Mesothelial cell of epicardium (in vitro differentiated cells): ENCODE results near the gene RNF13. TPM values are rescaled to one million over a fixed set of nuclear protein-coding genes. Genes with fewer than 3 reads are reported as not detected.
"Not testable (repeated sequence)": the region's sequence is repeated elsewhere in the genome, so short reads cannot be mapped to it uniquely, and the experiment has no call there.

ENCODE experiments used
- DNase-seq, 2 experiments: peaks; one replicate each; pipeline ENCODE4 v3.0.0; 2021; ENCODE audit warnings: low spot score in 2 of 2; ENCODE audit not compliant: unreplicated experiment in 2 of 2
- H3K27ac Mint-ChIP-seq: 2 replicates; pipeline ENCODE4 v1.8.0; 2021; ENCODE audit warnings: mixed read lengths
- H3K27me3 Mint-ChIP-seq: 2 replicates; pipeline ENCODE4 v1.8.0; 2021; ENCODE audit warnings: low read depth, mixed read lengths
- H3K36me3 Mint-ChIP-seq: 2 replicates; pipeline ENCODE4 v1.8.0; 2021; ENCODE audit warnings: mixed read lengths
- H3K4me1 Mint-ChIP-seq: 2 replicates; pipeline ENCODE4 v1.8.0; 2021; ENCODE audit warnings: mixed read lengths
- H3K4me3 Mint-ChIP-seq: 2 replicates; pipeline ENCODE4 v1.8.0; 2021; ENCODE audit warnings: mild to moderate bottlenecking, moderate library complexity, mixed read lengths
- H3K9me3 Mint-ChIP-seq: 2 replicates; pipeline ENCODE4 v1.8.0; 2021; ENCODE audit warnings: mixed read lengths
- total RNA-seq: library from RNA; stranded (reverse); gene quantifications from 3 replicates; pipeline ENCODE4 v1.2.1, GENCODE V29; 2021
- TF ChIP-seq, protein P1 (sequence below): fragments of 200-600 bp; sonication (generic); IDR thresholded peaks from one replicate; pipeline ENCODE4 v1.5.0; 2021; ENCODE audit warnings: antibody characterized with exemption; ENCODE audit not compliant: unreplicated experiment

The RNF13 gene
- total RNA-seq, 1 donor from 2014 or later, result 29.8 TPM

DNA sequence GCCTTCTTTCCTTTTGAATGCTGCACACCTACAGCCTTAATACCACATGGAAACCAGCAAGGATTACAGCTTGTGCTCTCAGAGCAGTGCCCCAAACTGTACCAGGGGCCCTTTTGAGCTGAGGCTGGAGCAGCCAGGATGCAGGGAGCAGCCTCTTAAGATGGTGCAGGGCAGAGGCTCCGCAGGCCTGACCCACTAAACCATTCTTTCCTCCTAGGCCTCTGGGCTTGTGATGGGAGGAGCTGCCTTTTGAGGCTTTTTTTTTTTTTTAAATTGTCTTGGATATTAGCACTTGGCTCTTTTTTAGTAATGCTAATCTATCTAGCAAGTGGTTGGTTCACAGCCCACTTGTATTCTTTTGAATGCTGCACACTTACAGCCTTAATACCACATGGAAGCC, 120.0 kb downstream of the RNF13 start:
- TF ChIP-seq, protein P1, sequence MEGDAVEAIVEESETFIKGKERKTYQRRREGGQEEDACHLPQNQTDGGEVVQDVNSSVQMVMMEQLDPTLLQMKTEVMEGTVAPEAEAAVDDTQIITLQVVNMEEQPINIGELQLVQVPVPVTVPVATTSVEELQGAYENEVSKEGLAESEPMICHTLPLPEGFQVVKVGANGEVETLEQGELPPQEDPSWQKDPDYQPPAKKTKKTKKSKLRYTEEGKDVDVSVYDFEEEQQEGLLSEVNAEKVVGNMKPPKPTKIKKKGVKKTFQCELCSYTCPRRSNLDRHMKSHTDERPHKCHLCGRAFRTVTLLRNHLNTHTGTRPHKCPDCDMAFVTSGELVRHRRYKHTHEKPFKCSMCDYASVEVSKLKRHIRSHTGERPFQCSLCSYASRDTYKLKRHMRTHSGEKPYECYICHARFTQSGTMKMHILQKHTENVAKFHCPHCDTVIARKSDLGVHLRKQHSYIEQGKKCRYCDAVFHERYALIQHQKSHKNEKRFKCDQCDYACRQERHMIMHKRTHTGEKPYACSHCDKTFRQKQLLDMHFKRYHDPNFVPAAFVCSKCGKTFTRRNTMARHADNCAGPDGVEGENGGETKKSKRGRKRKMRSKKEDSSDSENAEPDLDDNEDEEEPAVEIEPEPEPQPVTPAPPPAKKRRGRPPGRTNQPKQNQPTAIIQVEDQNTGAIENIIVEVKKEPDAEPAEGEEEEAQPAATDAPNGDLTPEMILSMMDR, result no peak
- no peak for DNase-seq
- H3K4me1 Mint-ChIP-seq, result no peaks in the 10 kb centered on the region
- H3K9me3 Mint-ChIP-seq, result peaks cover 65% of the 10 kb centered on the region
- no peak overlapping the region for H3K4me3 Mint-ChIP-seq
- H3K36me3 Mint-ChIP-seq, result peaks cover 75% of the 10 kb centered on the region
- H3K27ac Mint-ChIP-seq, result no peak overlapping the region
- no peaks in the 10 kb centered on the region for H3K27me3 Mint-ChIP-seq

GRCh38 chr3:149933858-149934257, 120.8 kb downstream of the RNF13 start:
- Mint-ChIP-seq H3K9me3 (peaks cover 64% of the 10 kb centered on the region), H3K27me3 (no peaks in the 10 kb centered on the region), H3K4me1 (no peaks in the 10 kb centered on the region), H3K36me3 (peaks cover 73% of the 10 kb centered on the region), H3K27ac (no peak overlapping the region), H3K4me3 (no peak overlapping the region)
- no peak for DNase-seq
- TF ChIP-seq, protein P1, result no peak

DNA sequence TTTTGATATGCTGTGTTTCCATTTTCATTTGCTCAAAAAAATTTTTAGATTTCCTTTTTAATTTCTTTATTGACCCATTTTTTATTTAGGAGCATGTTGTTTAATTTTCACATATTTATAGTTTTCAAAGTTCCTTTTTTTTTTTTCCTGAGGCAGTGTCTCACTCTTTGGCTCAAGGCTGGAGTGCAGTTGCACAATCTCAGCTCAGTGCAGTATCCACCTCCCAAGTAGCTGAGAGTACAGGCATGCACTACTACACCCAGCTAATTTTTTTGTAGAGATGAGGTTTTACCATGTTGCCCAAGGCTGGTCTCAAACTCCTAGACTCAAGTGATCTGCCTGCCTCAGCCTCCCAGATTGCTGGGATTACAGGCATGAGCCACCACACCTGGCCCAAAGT, 121.5 kb downstream of the RNF13 start:
- H3K9me3 Mint-ChIP-seq, result peaks cover 65% of the 10 kb centered on the region
- no peak overlapping the region for H3K4me3 Mint-ChIP-seq
- TF ChIP-seq, protein P1, result no peak
- H3K27ac Mint-ChIP-seq, result no peak overlapping the region
- DNase-seq, result no peak
- H3K4me1 Mint-ChIP-seq, result no peaks in the 10 kb centered on the region
- H3K27me3 Mint-ChIP-seq, result no peaks in the 10 kb centered on the region
- H3K36me3 Mint-ChIP-seq, result peaks cover 73% of the 10 kb centered on the region

DNA sequence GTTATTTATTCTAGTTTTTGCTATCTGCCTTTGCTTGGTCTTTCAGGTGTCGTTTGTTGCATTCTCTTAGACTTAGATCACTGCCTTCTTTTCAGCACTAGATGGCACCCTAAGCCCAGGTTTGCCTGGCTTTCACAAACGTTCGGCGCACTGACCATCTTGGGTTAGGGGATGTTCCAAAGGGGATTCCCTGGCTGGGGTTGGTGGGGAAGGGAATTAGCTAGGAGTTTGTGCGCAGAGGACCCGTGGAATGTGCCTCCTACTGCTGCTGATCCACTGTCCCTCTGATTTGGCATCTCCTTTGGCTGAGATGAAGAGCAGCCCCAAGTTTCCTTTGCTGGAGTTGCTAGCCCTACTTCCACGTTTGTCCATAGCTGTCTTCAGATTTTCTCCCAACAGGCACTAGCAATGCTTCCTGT, 123.8 kb downstream of the RNF13 start:
- Mint-ChIP-seq H3K4me1 (no peaks in the 10 kb centered on the region), H3K9me3 (peaks cover 51% of the 10 kb centered on the region), H3K27ac (no peak overlapping the region), H3K4me3 (no peak overlapping the region), H3K27me3 (no peaks in the 10 kb centered on the region), H3K36me3 (peaks cover 72% of the 10 kb centered on the region)
- peak in 1 of 2 experiments; percentile 38 for DNase-seq
- TF ChIP-seq, protein P1, result no peak

DNA sequence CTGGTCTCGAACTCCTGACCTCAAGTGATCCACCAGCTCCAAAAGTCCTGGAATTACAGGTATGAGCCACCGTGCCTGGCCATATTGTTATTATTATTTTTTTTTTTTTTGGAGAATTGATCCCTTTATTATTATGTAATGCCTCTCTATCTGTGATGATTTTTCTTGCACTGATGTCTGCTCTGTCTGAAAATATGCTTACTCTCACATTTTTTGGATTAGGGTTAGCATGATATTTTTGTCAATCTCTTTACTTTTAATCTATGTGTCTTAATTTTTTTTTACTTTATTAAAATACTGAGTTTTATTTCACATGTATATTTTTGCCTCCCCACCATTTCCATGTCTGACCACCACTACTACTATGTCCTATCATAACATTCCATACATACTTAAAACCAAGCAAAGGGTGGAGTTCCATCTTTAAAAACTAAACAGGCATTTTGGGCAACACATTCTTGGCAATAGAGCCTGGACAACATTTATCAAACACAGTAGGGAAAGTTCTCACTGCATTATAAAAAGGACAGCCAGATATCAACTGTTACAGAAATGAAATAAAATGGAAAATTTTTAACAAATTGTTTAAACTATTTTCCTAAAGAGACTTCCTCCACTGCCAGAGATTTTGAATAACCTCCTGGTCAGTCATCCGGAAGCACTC, 125.5 kb downstream of the RNF13 start:
- H3K4me1 Mint-ChIP-seq, DNase-seq, H3K4me3 Mint-ChIP-seq, H3K27ac Mint-ChIP-seq, H3K27me3 Mint-ChIP-seq: not testable (repeated sequence)
- Mint-ChIP-seq H3K9me3 (peaks cover 59% of the 10 kb centered on the region), H3K36me3 (peaks cover 78% of the 10 kb centered on the region)

DNA sequence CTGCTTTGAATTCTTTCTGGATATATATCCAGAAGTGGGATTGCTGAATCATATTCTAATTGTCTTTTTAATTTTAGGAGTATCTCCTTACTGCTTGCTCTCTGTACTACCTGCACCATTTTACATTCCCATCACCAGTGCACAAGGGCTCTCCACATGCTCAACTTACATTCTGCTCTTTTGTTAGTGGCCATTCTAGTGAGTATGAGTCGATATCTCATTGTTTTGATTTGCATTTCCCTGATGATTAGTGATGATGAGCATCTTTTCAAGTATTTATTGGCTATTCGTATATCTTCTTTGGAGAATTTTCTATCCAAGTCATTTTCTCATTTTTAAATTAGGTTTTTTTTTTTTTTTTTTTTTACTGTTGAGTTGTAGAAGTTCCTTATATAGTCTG, 128.2 kb downstream of the RNF13 start:
- no peaks in the 10 kb centered on the region for H3K4me1 Mint-ChIP-seq
- peaks cover 49% of the 10 kb centered on the region for H3K9me3 Mint-ChIP-seq

More for the DNA sequence above, 128.2 kb downstream of the RNF13 start:
- Mint-ChIP-seq H3K27ac (no peak overlapping the region), H3K36me3 (peaks cover 79% of the 10 kb centered on the region), H3K4me3 (no peak overlapping the region), H3K27me3 (no peaks in the 10 kb centered on the region)
- TF ChIP-seq, protein P1, result no peak
- no peak for DNase-seq
